Measurements from ENCODE around the gene CYS1. TPM values are rescaled to one million over a fixed set of nuclear protein-coding genes. Genes with fewer than 3 reads are reported as not detected.

Gene CYS1, protein sequence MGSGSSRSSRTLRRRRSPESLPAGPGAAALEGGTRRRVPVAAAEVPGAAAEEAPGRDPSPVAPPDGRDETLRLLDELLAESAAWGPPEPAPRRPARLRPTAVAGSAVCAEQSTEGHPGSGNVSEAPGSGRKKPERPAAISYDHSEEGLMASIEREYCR
- 1.2 to 1.5 TPM (median 1.3 TPM) in 5 replicates for total RNA-seq (2022; extraction: Qiagen RNA extraction; ENCODE audit: low read depth)

GRCh38 chr2:10079870-10080535, at the start of gene CYS1:
Gene CYS1, minus strand, starts transcription at chr2:10080411. Its CDS starts 188 bp downstream, at chr2:10080223.

GRCh38 chr2:10122500-10123280, 42.5 kb upstream of the CYS1 start, which contains the start of gene RRM2:
Gene RRM2, plus strand, starts transcription at chr2:10122739. Its CDS starts 60 bp downstream, at chr2:10122799.

DNA sequence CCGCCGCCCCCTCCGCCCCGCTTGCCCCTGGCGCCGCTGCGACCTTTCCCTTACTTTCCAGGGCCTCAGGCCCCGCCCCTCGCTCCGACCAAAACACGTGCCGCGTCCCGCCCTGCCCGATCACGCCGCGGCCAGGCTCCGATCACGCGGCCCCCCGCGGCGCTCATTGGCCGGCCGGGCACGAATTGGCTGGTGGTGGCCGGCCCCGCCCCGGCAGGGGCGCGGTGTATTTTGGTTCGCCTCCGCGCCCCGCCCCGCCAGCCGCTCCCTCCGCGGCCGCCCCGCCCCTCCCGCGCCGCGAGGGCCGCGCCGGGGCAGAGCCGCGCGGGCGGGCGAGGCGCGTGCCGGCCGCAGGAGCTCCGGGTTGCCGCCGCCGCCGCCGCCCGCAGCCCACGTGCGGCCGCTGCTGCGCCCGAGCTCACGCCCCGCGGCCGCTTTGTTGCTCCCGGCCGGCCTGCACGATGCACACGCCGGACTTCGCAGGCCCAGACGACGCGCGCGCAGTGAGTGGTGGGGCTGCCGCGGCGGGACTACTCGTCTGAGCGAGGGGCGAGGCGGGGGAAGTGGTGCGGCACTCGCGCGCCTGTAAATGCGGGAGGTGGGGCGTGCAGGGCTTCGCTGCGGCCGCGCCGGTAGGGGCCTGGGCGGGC, 36.8 kb downstream of the CYS1 start, which contains the start of gene KLF11:
Gene KLF11 (plus strand): TSS at position 295 of the 650 bp plus-strand sequence. CDS start 167 bp downstream, at position 462.

Other genes starting within 250 kb of the CYS1 start
- 19.5 to 38.1 TPM (median 25.2 TPM) in 5 replicates for gene TAF1B, start 236.9 kb downstream of the CYS1 start, total RNA-seq (2022; extraction: Qiagen RNA extraction; ENCODE audit: low read depth)
- 0.65 to 1.4 TPM (median 0.85 TPM) in 5 replicates for gene GRHL1, start 128.7 kb downstream of the CYS1 start, total RNA-seq (2022; extraction: Qiagen RNA extraction; ENCODE audit: low read depth)
- 2.6 to 4.6 TPM (median 3.8 TPM) in 5 replicates for gene KLF11, start 36.9 kb downstream of the CYS1 start, total RNA-seq (2022; extraction: Qiagen RNA extraction; ENCODE audit: low read depth)
- gene RRM2, start 42.3 kb upstream of the CYS1 start, total RNA-seq (2022; extraction: Qiagen RNA extraction; ENCODE audit: low read depth), result 164 to 245 TPM (median 239 TPM) in 5 replicates
- gene HPCAL1, start 222.5 kb upstream of the CYS1 start, total RNA-seq (2022; extraction: Qiagen RNA extraction; ENCODE audit: low read depth), result 164 to 228 TPM (median 226 TPM) in 5 replicates

Data from A549 treated with GW870086 at 1 μM for 4 hours (cell line).